ENCODE measurements around the gene ZFP92. TPM values are rescaled to one million over a fixed set of nuclear protein-coding genes. Genes with fewer than 3 reads are reported as not detected.

ZFP92 gene
- total RNA-seq, 4 donors from 2014 or later: 0.08 to 0.68 (median 0.20) TPM; not detected in 1

GRCh38 chrX:153446950-153447580 is 35.8 kb downstream of the ZFP92 start:
- intact Hi-C loops (cut with DNase I; ENCODE audit: low total_unique reads): no loop called here
- no peak overlapping the region for H3K4me3 ChIP-seq (ENCODE audit: low read depth, poor library complexity, severe bottlenecking)
- no peak for DNase-seq (ENCODE audit: low spot score in 2 of 2)
- 87 to 92% methylated on average over 11 to 17 of the region's 17 CpGs for WGBS, 2 donors
- TF ChIP-seq POLR2A (IDR thresholded peaks at IDR 0.05) (no peak), CTCF (IDR thresholded peaks at IDR 0.05) (no peak)

DNA sequence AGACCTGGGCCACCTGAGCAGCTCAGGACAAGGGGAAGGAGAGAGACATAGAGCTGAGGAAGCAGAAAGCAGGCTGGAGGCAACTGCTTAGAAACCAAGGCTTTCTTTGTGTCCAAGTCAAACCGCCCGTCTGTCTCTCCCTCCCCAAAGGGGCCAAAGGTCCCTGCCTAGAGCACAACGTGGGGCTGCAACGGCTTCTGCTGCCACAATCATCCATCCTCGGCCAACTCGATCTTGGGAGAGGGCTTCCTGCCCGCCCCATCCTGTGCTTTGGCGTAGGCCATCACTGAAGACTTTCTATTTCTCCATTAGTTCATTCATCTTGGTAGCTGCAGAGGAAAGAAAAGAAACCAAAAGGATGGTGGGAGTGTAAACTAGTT is 36.3 kb downstream of the ZFP92 start:
- no peak for DNase-seq (ENCODE audit: low spot score in 2 of 2)
- TF ChIP-seq POLR2A (IDR thresholded peaks at IDR 0.05) (no peak), CTCF (IDR thresholded peaks at IDR 0.05) (no peak)
- intact Hi-C loops (cut with DNase I; ENCODE audit: low total_unique reads): no loop called here
- 84 to 90% methylated on average over 8 of the region's 8 CpGs for WGBS, 2 donors
- H3K4me3 ChIP-seq (ENCODE audit: low read depth, poor library complexity, severe bottlenecking): no peak overlapping the region

GRCh38 chrX:153448556-153449367 is 37.5 kb downstream of the ZFP92 start:
- intact Hi-C loops (cut with DNase I; ENCODE audit: low total_unique reads): no loop called here
- TF ChIP-seq POLR2A (IDR thresholded peaks at IDR 0.05) (no peak), CTCF (IDR thresholded peaks at IDR 0.05) (no peak)
- 90 to 92% methylated on average over 11 to 15 of the region's 21 CpGs for WGBS, 2 donors
- DNase-seq (ENCODE audit: low spot score in 2 of 2): no peak
- H3K4me3 ChIP-seq (ENCODE audit: low read depth, poor library complexity, severe bottlenecking): no peak overlapping the region

GRCh38 chrX:153449368-153450113 is 38.3 kb downstream of the ZFP92 start:
- intact Hi-C loops (cut with DNase I; ENCODE audit: low total_unique reads): no loop called here
- no peak for DNase-seq (ENCODE audit: low spot score in 2 of 2)
- TF ChIP-seq CTCF (IDR thresholded peaks at IDR 0.05): no peak
- no peak for TF ChIP-seq POLR2A (IDR thresholded peaks at IDR 0.05)
- 81 to 95% methylated on average over 15 of the region's 15 CpGs for WGBS, 2 donors
- H3K4me3 ChIP-seq (ENCODE audit: low read depth, poor library complexity, severe bottlenecking): no peak overlapping the region

DNA sequence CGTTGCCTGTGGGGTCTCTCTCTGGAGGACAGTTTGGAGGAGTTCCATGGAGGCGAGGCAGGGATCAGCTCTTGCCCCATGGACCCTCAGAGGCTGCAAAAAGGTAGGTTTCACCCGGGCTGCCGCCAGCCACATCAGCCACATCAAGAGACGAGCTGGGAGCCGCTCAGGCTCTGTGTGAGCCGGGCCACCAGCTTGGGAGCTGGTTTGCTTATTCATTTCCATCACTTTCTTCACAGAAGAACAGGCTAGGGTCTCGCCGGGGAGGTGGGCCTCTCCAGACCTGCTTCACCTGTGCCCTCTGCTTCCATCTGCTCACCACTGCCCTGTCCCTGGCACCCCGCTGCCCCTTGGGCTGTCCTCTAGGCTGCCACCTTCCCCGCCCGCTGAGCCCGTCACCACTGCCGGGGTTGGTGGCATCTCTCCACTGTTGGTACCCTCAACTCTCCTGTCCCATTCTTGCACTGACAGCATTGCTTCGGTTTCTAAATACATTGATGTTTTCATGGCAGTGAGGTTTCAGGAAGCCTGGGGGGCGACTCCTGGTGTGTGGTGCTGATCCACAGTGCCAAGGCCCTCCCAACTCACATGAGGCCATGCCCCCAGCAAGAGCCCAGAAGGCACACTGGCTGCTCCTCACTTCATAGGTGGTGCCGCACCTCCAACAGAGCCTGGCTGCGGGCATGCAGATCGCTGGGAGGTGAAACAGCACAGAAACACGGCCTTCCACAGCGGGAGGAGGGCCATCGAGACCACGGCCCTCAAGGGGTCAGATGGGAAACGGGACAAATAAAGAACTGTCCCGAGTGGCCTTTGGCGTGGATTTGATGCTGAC is 39.1 kb downstream of the ZFP92 start:
- intact Hi-C loops (cut with DNase I; ENCODE audit: low total_unique reads): no loop called here

More for the DNA sequence above, 39.1 kb downstream of the ZFP92 start:
- WGBS, 2 donors: 92 to 98% methylated on average over 10 to 26 of the region's 26 CpGs
- no peak for TF ChIP-seq CTCF (IDR thresholded peaks at IDR 0.05)
- no peak for TF ChIP-seq POLR2A (IDR thresholded peaks at IDR 0.05)
- H3K4me3 ChIP-seq (ENCODE audit: low read depth, poor library complexity, severe bottlenecking): no peak overlapping the region
- DNase-seq (ENCODE audit: low spot score in 2 of 2): no peak

All from lower leg skin (tissue), 4 donors.